HG03196 (cell line): ENCODE measurements around the gene ZNF423.

ENCODE experiments used
- ATAC-seq: cut with Tn5 transposase; IDR thresholded peaks from one replicate; pipeline ENCODE4 v1.9.1; 2021; ENCODE audit not compliant: unreplicated experiment

The ZNF423 gene

DNA sequence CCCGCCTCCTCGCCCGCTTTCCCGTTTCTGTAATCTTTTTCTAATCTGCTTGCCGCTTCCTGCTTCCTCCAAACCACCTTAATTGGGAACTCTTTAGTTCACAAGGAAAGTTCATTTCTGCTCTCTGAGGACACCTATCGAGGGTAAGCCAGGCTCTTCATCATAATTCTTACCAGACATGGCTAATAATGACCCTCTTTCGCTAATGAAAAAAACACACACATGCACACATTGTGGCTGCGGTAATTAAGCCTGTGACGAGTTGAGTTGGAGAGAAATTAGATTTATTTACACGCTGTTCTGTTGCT lies 100.6 kb downstream of the ZNF423 start:
- no peak for ATAC-seq

DNA sequence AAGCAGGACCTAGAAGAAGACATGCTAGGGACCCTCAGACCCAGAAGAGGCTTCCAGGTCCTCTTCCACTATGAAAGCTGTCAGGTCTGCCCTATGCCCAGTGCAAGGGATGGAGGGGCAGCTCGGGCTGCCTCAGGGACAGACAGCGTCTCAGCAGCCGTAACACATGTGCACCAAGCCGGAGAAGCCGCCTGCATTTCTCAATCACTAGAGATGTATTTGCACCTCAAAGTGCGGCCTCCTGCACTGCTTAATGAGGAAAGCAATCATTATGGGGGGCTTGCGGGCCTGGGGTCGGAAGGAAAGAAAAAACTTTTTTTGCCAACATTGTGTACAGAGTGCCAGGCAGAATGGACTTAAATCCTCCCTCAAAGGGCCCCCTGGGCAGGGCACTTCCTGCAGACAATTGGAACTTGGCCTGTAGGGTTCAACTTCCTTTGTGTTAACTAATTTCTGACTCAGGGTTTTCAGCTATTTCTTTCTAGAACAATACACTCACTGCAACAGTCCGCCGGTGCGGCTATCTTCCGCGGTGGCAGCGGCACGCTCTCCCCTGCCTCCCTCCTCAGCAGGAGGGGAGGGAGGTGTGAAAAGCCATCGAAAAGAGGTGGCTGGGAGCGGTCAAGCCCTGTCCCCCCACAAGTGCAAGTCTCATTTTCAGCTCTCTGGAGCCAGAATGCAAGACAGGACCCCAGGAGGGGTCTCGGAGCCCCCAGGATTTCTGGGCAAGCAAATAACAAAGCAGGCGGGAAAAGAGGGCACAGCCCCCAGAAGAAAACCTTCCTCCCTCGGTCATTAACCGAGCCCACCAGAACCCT lies 101.2 kb downstream of the ZNF423 start:
- ATAC-seq: no peak

DNA sequence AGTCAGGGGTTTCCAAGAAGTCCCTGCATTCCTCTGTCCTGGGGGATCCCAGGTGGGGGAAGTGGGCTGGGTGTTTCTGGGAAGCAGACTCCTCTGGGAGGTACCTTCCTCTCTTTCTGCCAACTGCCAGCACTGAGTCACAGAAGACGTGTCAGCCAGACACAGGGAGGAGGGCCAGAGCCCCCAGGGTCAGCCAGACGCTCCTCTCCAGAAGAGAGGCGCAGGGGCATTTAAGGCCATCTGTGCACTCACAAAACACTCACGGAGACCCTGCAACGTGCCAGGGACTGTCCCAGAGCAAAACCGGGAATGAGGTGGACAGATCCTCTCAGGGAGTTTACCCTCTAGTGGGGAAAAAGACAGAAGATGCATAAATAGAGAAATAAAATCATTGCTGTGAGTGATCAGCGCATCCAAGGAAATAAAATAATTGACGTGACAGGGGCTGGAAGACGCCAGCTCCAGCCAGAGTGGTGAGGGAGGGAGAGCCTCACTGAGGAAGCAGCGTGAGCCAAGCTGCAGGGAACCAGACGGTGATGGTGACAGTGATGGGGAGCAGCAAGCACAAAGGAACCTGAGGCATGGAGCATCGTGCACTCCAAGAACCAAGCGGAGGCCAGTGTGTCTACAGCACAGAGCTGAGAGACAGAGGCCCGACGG lies 105.4 kb downstream of the ZNF423 start:
- ATAC-seq: no peak

DNA sequence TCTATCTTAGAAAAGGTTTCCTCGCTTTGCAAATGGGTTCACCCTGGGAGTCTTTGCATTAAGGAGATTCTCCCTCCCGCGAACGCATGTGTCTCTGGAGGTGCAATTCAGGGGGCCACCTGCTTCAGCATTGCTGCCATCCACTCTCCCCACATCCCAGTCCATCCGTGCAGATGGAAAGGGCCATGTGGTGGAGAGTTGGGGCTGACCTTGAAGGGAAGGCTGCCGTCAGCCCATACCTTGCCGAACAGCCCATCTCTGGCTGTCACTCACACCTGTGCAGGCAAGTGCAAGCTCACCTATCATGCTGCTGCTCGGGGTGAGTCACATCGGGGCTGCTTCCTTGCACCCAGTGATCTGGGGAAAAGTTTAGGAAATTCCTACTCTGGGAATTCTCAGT lies 106.1 kb downstream of the ZNF423 start:
- ATAC-seq: no peak

DNA sequence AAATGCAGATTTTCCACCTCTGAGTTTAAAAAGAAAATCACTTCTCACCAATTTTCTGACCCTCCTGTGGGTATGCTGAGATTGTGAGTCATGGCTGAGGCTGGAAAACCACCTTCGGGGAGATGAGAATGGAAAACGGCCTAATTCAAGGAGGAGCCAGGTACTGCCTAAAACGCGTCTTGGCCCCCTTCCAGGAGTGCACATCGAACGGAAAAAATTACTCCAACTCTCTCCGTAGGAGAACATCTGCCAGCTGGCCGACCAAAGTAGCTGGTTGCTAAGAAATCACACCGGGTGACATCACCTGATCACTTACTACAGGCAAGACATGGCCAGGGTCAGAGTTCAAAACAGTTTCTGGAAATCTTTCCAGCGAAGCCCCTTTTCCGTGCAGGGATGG lies 107.6 kb downstream of the ZNF423 start:
- ATAC-seq: no peak

DNA sequence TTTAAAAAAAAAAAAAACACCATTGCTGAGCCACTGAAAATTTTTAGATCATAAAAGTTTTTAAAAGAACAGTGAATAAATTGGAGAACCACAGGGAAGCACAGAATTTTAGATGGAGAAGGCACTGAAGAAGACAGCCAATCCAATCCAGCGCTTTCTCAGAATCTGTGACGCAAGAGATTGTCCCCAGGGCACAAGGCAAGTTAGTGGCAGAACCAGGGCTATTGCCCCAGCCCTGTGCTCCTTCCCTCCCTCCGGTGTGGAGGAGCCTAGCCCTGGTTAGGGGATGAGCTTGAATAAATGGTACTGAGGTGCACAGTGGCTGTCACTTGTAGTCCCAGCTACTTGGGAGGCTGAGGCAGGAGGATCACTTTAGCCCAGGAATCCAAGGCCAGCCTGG lies 108.3 kb downstream of the ZNF423 start:
- ATAC-seq: no peak

DNA sequence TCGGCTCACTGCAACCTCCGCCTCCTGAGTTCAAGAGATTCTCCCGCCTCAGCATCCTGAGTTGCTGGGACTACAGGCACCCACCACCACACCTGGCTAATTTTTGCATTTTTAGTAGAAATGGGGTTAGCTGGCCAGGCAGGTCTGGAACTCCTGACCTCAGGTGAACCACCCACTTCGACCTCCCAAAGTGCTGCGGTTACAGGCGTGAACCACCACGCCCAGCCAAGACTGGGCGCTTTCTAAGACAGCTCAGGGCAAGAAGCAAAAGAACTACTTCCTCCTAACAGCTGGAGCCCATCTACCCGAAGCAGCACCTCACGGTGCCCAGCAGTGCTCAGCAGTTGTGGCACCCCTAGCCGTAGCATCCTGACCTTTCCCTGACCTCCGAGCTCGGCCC lies 109.4 kb downstream of the ZNF423 start:
- ATAC-seq: no peak

DNA sequence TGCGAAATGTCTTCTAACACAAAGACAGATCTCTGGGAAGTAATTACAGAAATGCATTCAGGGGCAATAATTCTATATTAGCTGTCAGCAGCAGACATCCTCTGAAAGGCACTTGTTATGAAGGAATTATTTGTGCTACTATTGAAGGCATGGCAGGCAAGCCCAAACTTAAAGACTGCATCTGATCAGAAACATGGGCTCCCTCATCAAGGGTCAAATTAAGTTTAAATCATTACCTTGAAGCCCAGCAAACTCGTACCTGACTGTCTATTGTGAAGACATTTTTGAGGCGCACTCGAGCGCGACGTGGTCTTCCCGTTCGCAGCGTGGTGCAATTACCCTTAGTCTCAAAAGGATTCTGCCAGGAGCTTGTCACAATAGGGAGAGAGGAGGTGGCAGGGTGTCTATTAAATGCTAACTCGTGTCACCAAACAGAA lies 110.6 kb downstream of the ZNF423 start:
- no peak for ATAC-seq

DNA sequence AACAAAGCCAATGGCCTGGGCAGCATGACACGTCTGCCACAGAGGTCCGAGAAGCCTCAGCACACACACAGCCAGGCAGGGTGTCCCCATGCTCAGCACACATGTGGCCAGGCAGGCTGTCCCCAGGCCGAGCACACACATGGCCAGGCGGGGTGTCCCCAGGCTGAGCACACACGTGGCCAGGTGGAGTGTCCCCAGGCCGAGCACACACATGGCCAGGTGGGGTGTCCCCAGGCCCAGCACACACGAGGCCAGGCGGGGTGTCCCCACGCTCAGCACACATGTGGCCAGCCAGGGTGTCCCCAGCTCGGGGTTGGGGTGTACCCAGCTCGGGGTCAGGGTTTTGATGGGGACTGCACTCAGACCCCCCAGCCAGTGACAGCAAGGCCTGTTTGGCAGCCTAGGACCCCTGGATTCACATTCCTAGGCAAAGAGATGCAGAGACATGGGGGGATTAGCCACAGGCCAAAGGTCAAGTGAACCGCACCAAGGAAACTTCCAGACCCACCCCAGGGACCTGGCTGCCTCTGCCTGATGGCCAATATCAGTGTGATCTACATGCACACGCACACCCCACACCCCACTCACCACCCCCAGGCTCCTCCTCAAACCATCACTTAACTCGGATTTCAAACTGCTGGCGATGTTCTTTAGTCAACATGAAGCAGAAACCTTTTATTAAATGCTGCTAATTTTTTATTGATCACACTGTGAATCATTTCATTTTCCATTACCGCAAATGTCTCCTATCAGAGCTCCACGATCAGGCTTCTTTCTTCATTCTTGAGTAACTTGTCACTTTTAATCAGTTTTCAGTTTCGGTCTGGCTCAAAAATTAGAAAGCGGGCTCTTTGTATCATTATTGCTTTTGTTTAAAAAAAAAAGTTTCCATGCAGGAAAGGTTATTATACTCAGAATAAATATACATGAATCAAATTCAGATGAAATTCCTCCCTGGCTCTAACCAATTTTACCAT lies 111.4 kb downstream of the ZNF423 start:
- ATAC-seq: no peak

DNA sequence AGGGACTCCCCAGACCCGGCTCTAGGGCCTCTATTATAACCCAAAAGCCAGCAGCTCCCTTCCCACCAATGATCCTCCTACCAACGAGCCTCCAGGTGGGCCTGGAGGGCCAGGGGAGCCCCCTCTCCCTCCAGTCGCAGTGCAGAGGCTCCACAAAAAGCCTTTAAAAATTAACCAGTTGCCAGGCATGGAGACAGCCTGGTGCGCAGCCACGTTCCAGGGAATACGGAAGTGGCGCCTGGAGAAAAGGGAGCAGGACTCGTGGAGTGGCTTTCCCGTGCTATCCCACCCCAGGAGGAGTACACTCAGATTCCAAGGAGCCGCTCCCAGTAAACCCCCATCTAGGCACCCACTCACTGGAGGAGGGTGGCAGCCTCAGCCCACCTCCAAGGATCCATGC lies 112.3 kb downstream of the ZNF423 start:
- no peak for ATAC-seq

DNA sequence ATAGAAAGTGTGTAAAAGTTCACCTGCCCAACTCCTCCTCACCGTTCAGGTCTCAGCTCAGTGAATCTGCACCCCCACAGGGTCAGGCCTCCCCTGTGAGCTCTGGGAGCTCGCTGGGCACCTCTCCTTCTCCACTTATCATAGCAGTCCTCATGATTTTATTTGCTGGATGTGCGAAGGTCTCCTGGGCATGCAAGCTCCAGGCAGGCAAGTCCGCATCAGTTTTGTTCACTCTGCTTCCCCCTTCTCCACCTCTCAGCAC lies 112.8 kb downstream of the ZNF423 start:
- no peak for ATAC-seq

DNA sequence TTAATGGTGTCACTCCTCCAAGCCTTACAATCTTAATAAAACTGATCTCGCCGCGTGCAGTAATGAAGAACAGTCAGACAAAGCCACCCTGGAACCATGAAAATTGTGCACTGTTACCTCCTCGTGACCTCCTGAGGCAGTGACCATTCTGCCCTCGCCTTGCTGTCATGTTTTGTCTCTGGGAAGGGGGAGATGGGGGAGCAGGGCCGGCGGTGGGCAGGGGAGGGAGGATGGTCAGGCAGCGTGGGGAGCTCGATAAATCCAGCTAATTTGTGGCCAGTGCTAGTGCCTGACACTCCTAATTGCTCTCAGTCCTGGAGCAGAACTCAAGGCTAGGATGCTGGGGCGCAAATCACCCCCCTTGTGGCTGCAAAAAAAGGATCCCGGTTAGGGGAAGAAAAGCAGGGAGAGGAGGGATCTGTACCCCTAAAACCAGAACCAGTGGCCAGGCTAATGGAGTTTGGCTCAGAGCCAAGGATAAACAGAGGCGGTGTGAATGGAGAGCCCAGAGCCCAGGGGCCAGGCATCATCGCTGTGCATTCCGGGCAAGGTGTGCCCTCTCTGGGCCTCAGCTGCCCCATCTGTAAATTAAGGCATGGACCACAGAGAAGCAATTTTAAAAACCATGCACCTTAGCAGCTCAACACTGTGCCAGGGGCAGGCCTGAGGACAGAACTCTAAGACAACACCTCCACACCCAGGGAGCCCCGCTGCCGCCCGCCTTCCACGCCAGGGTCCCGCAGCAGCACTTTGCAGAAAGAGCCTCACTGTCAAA lies 113.3 kb downstream of the ZNF423 start:
- ATAC-seq: no peak

DNA sequence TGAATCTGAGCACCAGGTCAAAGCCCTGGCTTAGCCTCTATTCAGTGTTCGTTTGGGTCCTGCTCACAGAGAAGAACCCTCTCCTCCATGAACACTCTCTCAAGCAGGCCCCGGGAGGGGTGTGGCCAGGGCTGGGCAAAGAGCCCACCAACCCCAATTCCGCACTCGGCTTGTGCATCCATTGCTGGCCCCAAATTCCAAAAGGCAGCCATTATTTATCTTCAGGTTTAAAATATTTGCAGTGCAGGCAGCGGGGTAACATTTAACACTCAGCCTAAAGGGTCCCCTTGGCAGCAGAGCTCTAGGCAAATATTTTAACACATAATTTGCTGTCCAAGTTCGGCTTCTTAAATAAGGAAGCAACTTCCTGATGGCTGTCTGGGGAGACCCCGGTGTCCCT lies 115.7 kb downstream of the ZNF423 start:
- ATAC-seq: no peak

DNA sequence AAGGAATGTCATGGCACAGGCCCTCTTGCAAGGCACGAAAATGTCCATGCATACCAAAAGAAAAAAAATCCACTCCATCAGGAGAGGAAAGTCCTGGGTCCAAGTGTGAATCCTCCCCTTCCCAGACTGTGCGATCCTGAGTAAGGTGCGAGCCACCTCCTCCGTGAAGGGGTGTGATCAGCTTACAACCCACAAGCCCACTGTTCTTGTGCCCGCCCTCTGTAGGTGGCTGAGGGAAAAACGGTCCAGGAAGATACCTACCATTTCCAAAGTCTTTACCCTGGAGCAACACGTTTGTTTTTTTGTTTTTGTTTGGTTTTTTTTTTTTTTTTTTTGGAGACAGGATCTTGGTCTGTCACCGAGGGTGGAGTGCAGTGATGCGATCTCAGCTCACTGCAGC lies 116.5 kb downstream of the ZNF423 start:
- ATAC-seq: no peak

DNA sequence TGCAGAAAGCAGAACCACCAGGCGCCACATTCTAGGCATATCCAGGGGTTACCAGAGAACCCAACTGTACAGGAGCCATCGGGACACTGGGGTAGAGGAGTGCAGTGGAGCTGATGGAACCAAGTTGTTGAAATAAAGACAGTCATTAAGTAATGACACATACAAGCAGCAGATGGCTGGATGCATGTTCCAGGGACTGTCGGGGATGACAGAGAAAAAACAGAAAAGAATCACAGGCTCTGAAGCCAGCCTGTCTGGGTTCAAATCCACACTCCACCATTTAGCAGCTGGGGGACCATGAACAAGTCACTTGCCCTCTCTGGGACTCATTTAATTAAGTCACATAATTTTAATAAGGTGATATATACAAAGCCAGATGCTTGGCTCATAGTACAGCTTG lies 117.1 kb downstream of the ZNF423 start:
- no peak for ATAC-seq

DNA sequence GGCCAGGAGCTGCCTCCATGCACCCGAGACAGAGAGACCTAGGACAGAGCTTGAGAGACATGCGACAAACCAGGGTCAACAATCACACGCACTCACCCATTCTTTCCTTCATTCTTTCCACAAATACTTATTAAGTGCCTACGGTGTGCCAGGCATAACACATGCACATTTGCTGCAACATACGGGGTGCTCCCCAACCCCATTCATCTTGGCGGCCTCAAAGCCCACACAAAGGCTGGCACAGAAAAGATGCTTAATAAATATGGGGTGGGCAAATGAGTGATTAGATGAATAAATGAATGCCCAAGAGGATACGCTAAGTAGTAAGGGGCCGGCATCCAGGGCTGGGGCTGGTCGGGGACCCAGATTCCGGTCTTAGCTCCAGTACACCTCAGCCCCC lies 117.9 kb downstream of the ZNF423 start:
- no peak for ATAC-seq

DNA sequence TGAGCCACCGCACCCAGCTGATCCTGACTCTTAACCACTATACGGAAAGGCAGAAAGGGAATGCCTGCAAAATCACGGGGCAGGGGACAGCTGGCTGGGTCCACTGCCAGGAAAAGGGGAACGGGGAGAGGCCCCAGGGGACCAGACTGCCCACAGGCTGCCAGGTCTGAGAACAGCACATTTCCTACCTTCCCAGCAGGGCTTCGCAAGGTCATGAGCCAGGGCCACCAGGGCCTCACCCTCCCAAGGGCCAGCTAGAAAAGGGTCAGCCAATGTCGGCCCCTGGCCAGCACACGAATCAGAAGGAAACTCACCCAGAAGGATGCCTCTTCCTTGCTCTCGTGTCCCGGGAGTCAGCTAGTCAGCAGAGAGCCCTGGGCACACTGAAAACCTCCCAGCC lies 118.4 kb downstream of the ZNF423 start:
- no peak for ATAC-seq

DNA sequence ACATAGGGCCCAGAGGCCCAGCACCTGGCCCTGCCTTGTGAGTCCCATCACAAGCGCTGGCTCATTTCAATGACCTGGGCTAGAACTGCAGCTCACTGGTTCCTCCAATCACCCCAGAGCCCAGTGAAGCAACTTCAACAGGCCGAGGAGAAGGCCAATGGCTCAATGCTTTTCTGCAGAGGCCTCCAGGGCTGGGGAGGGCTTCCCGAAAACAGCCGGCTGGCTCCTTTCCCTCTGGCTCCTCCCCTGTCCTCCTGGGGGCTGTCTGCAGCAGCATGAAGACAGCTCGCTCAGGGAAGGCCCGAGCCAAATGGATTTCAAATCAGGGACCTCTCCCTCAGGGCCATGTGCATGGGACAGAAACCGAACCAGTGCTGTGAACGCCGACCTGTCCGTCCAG lies 121.6 kb downstream of the ZNF423 start:
- no peak for ATAC-seq

DNA sequence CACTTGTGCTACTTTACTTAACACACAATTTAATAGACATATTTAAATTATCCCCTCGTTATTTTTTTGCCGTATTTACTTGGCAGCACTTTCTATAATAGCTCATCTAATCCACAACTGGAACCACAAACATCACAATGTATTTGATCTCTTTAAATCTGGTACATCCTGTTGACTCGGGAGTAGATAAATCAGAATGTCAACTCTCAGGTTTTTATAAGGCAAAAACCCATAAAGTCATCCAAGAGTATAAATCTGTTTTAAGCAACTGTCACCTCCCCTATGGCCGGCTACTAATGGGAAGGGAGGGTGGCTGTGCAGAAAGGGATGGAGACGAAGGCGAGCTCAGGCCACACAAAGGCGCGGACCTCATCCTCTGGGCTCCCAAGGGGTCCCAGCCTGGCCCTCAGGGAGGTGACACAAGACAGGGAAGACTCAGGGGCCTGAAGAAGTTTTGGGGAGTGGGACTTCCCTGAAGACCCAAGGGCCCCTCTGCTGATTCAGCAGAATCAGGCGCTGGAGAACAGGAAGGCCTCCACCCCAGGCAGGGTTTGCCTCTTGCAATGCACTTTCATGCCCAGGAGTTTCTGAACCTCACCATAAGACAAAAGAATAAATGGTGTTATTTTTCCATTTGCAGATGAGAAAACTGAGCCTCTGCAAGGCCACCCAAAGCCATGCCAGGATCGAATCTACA lies 122.5 kb downstream of the ZNF423 start:
- ATAC-seq: no peak

DNA sequence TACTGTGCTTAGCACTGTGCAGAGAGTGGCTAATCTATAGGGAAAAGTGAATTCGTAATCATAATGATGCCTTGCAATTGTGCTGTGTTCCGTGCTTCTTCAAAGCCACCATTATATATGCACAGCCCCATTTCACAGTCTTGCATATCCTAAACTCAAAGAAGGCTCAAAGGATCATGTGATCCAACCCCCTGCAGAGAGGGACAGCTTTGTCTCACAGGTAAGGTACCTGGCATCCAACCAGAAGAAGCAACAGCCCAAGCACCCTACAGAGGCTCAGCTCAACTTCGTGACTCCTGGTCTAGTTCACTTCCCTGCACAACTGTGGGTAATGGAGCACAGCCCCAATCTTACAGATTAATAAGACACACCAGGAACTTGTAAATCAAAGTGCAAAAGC lies 124.0 kb downstream of the ZNF423 start:
- ATAC-seq: no peak

DNA sequence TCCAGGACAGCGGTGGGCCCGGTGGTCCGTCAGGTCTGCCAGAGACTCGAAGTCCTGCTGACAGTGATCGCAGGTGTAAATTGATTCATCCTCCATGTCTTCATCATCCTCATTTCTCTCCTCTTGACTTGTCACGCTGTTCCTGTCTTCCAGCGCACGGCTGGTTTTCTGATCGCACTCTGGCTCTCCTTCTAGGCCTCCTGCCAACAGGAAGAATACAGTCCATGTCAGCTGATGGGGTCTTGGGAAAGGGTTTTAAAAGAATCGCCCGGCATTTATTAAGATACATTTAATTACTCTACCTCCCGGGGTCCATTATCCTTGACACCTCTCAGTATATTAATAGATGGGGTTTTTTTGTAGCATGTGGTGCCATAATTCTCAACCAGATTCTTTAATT lies 125.1 kb downstream of the ZNF423 start:
- no peak for ATAC-seq
